Activated CD4-positive, alpha-beta T cell treated with anti-CD3 and anti-CD28 coated beads for 1 hour (primary cell): ENCODE results near the gene ALDH1L1.
A peak's percentile ranks its signal among the peaks of the same experiment; 100 is the strongest.
"Not testable (repeated sequence)": the region's sequence is repeated elsewhere in the genome, so short reads cannot be mapped to it uniquely, and the experiment has no call there.

Experiments
- DNase-seq: peaks from one replicate; pipeline ENCODE4 v3.0.0-alpha.2; 2020

ALDH1L1 gene

GRCh38 chr3:126104742-126105605 lies 75.4 kb downstream of the ALDH1L1 start:
- DNase-seq, result no peak

- DNase-seq, result no peak
These were observed 76.3 kb downstream of the ALDH1L1 start for GRCh38 chr3:126104028-126104635.

- no peak for DNase-seq
These were observed 77.0 kb downstream of the ALDH1L1 start for GRCh38 chr3:126103121-126104027.

GRCh38 chr3:126102530-126102951 lies 77.8 kb downstream of the ALDH1L1 start:
- DNase-seq, result no peak

- no peak for DNase-seq
These were observed 78.4 kb downstream of the ALDH1L1 start for GRCh38 chr3:126102011-126102410.

- no peak for DNase-seq
These were observed 78.8 kb downstream of the ALDH1L1 start for GRCh38 chr3:126101521-126101982.

- no peak for DNase-seq
These were observed 79.6 kb downstream of the ALDH1L1 start for GRCh38 chr3:126100634-126101301.

- no peak for DNase-seq
These were observed 80.1 kb downstream of the ALDH1L1 start for GRCh38 chr3:126100269-126100633.

GRCh38 chr3:126098391-126098858 lies 82.0 kb downstream of the ALDH1L1 start:
- DNase-seq, result no peak

GRCh38 chr3:126097801-126098200 lies 82.6 kb downstream of the ALDH1L1 start:
- DNase-seq, result no peak

- not testable (repeated sequence) for DNase-seq
These were observed 84.1 kb downstream of the ALDH1L1 start for GRCh38 chr3:126096274-126096673.

GRCh38 chr3:126092128-126092527 lies 88.3 kb downstream of the ALDH1L1 start:
- not testable (repeated sequence) for DNase-seq

- DNase-seq, result no peak
These were observed 92.7 kb downstream of the ALDH1L1 start for GRCh38 chr3:126087552-126088175.

- no peak for DNase-seq
These were observed 94.5 kb downstream of the ALDH1L1 start for GRCh38 chr3:126085841-126086240.

GRCh38 chr3:126085276-126085675 lies 95.1 kb downstream of the ALDH1L1 start:
- no peak for DNase-seq

GRCh38 chr3:126084768-126085180 lies 95.6 kb downstream of the ALDH1L1 start:
- no peak for DNase-seq

GRCh38 chr3:126083913-126084767 lies 96.2 kb downstream of the ALDH1L1 start, which contains the start of gene SLC41A3:
SLC41A3 (minus strand) TSS chr3:126084124; CDS start chr3:126068219, 15,905 bp downstream.
- DNase-seq, result peak; percentile 73

- DNase-seq, result no peak
These were observed 96.9 kb downstream of the ALDH1L1 start for GRCh38 chr3:126083511-126083912.

- no peak for DNase-seq
These were observed 97.3 kb downstream of the ALDH1L1 start for GRCh38 chr3:126083138-126083445.

GRCh38 chr3:126082362-126083137 lies 97.8 kb downstream of the ALDH1L1 start:
- no peak for DNase-seq
